OCI-LY1 (cell line): ENCODE data around the gene CNPY4.

ENCODE experiments used
- H2AFZ ChIP-seq: fragments of 200-600 bp; sonication (generic), shearing (Covaris generic); 2 replicates; pipeline ENCODE4 v1.6.0; 2014; ENCODE audit warnings: antibody characterized with exemption, mild to moderate bottlenecking, low read length
- H3F3A ChIP-seq: fragments of 200-600 bp; sonication (generic), shearing (Covaris generic); 2 replicates; pipeline ENCODE4 v1.6.0; 2014; ENCODE audit warnings: mild to moderate bottlenecking, antibody characterized with exemption, low read length, moderate library complexity; ENCODE audit not compliant: insufficient read depth
- H3K27ac ChIP-seq: fragments of 200-600 bp; sonication (generic); 2 replicates; pipeline ENCODE4 v1.5.1; 2014; ENCODE audit warnings: low read length, mixed run types, mild to moderate bottlenecking, low read depth; ENCODE audit not compliant: poor library complexity, severe bottlenecking
- H3K27me3 ChIP-seq: fragments of 200-600 bp; sonication (generic); 2 replicates; pipeline ENCODE4 v1.6.0; 2014; ENCODE audit warnings: antibody characterized with exemption, mild to moderate bottlenecking, low read length, moderate library complexity; ENCODE audit not compliant: insufficient read depth
- H3K36me3 ChIP-seq: fragments of 200-600 bp; sonication (generic); 2 replicates; pipeline ENCODE4 v1.6.1; 2014; ENCODE audit warnings: mild to moderate bottlenecking, antibody characterized with exemption, low read length, moderate library complexity, mixed read lengths; ENCODE audit not compliant: insufficient read depth
- H3K4me1 ChIP-seq: fragments of 200-600 bp; sonication (generic); 2 replicates; pipeline ENCODE4 v1.5.1; 2014; ENCODE audit warnings: mild to moderate bottlenecking, low read length, moderate library complexity; ENCODE audit not compliant: insufficient read depth, severe bottlenecking
- H3K4me2 ChIP-seq: fragments of 200-600 bp; sonication (generic), shearing (Covaris generic); 2 replicates; pipeline ENCODE4 v1.6.1; 2014; ENCODE audit warnings: low read length
- H3K4me3 ChIP-seq: fragments of 200-600 bp; sonication (generic); 2 replicates; pipeline ENCODE4 v1.5.1; 2014; ENCODE audit warnings: low read length, low read depth, mild to moderate bottlenecking, mixed read lengths; ENCODE audit not compliant: poor library complexity, severe bottlenecking
- H3K79me2 ChIP-seq: fragments of 200-600 bp; shearing (Covaris generic); 2 replicates; pipeline ENCODE4 v1.6.1; 2016; ENCODE audit warnings: mixed run types, low read length, mixed read lengths; ENCODE audit not compliant: insufficient read depth
- H3K9ac ChIP-seq: fragments of 200-600 bp; sonication (generic), shearing (Covaris generic); 2 replicates; pipeline ENCODE4 v1.6.1; 2014; ENCODE audit warnings: mild to moderate bottlenecking, low read length, mixed read lengths
- H3K9me2 ChIP-seq: fragments of 200-600 bp; sonication (generic), shearing (Covaris generic); 2 replicates; pipeline ENCODE4 v1.6.1; 2014; ENCODE audit warnings: low read depth, mild to moderate bottlenecking, low read length, mixed read lengths
- H3K9me3 ChIP-seq: fragments of 200-600 bp; shearing (Covaris generic); 2 replicates; pipeline ENCODE4 v1.6.1; 2014; ENCODE audit warnings: low read length, mixed read lengths
- H4K20me1 ChIP-seq: fragments of 200-600 bp; sonication (generic), shearing (Covaris generic); 2 replicates; pipeline ENCODE4 v1.6.0; 2016; ENCODE audit warnings: mild to moderate bottlenecking, low read length; ENCODE audit not compliant: insufficient read depth
- CTCF ChIP-seq: fragments of 200-600 bp; sonication (generic), shearing (Covaris generic); IDR thresholded peaks from 2 replicates; pipeline ENCODE4 v1.5.1; 2017; ENCODE audit warnings: mild to moderate bottlenecking, antibody characterized with exemption, low read length, moderate library complexity, mixed read lengths
- EZH2 ChIP-seq: fragments of 200-600 bp; sonication (generic), shearing (Covaris generic); IDR thresholded peaks from 2 replicates; pipeline ENCODE4 v1.8.0; 2017; ENCODE audit warnings: borderline replicate concordance, mixed run types, mild to moderate bottlenecking, antibody characterized with exemption, low read length, moderate library complexity, mixed read lengths

The CNPY4 gene

DNA sequence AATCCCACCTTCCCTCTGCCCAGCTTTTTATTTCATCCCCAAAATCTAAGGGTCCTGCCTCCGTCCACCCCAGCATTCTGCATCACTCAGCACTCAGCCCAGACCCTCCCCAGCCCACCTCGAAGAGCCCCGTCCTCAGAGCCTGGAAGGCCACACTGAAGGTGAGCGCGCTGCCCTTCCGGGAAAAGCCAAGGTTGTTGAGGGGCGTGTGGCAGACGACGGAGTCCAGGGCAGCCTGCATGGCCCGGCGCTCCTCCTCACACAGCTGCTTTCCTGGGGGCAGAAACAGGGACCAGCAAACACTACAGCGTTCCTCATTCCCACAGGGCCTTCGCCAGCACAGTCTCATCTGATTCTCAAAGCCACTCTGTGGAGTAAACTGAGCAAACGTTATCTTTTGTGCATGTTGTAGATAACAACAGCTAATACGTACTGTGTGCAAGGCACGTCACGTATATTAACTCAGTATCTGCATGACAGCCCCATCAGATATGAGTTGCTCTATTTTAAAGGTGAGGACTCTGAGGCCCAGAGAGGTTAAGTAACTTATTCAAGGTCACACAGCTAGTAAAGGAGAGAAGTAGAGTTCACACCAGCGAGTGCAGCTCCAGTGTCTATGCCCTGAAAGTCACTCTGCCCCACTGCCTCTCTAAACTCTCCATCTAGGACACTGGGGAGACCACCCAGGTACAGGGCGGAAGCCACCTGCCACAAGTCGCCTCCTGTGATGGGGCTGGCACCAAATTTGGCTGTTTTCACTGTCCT lies 36.3 kb downstream of the CNPY4 start:
- Histone ChIP-seq H4K20me1 (no peaks in the 10 kb centered on the region), H3K9me3 (no peaks in the 10 kb centered on the region), H3K9ac (no peak overlapping the region), H3K27ac (peak overlapping the region; percentile 65), H2AFZ (no peak overlapping the region), H3K4me3 (no peak overlapping the region), H3K27me3 (no peaks in the 10 kb centered on the region), H3K9me2 (no peaks in the 10 kb centered on the region), H3K4me2 (peak overlapping the region; percentile 96; the same call in 1 of the 2 replicates), H3K79me2 (no peaks in the 10 kb centered on the region), H3F3A (no peaks in the 10 kb centered on the region), H3K4me1 (peaks cover 70% of the 10 kb centered on the region), H3K36me3 (peaks cover 56% of the 10 kb centered on the region)
- no peak for TF ChIP-seq CTCF
- no peak for TF ChIP-seq EZH2

- peak overlapping the region; percentile 96 for H3K4me2 ChIP-seq
- no peak overlapping the region for H2AFZ ChIP-seq
- no peaks in the 10 kb centered on the region for H3K9me3 ChIP-seq
- peak overlapping the region; percentile 86; the same call in 1 of the 2 replicates for H3K9ac ChIP-seq
- TF ChIP-seq CTCF (no peak), EZH2 (no peak)
- H3K27ac ChIP-seq = peak overlapping the region; percentile 65
- peak overlapping the region; percentile 83 for H3K4me3 ChIP-seq
- H4K20me1 ChIP-seq = no peaks in the 10 kb centered on the region
- peaks cover 68% of the 10 kb centered on the region for H3K4me1 ChIP-seq
- no peaks in the 10 kb centered on the region for H3K27me3 ChIP-seq
- no peaks in the 10 kb centered on the region for H3K79me2 ChIP-seq
- no peaks in the 10 kb centered on the region for H3K9me2 ChIP-seq
- H3K36me3 ChIP-seq = peaks cover 54% of the 10 kb centered on the region
- no peaks in the 10 kb centered on the region for H3F3A ChIP-seq
Observed at GRCh38 chr7:100156331-100157068, 37.1 kb downstream of the CNPY4 start.

- H3K9me2 ChIP-seq = no peaks in the 10 kb centered on the region
- no peaks in the 10 kb centered on the region for H3K79me2 ChIP-seq
- peak overlapping the region; percentile 96 for H3K4me2 ChIP-seq
- TF ChIP-seq EZH2 = no peak
- no peak for TF ChIP-seq CTCF
- H3K4me3 ChIP-seq = peak overlapping the region; percentile 83
- H3F3A ChIP-seq = no peaks in the 10 kb centered on the region
- no peak overlapping the region for H2AFZ ChIP-seq
- peaks cover 49% of the 10 kb centered on the region for H3K36me3 ChIP-seq
- H3K9ac ChIP-seq = peak overlapping the region; percentile 86; the same call in 1 of the 2 replicates
- H3K27ac ChIP-seq = peak overlapping the region; percentile 65
- no peaks in the 10 kb centered on the region for H3K9me3 ChIP-seq
- H3K27me3 ChIP-seq = no peaks in the 10 kb centered on the region
- peaks cover 63% of the 10 kb centered on the region for H3K4me1 ChIP-seq
- H4K20me1 ChIP-seq = no peaks in the 10 kb centered on the region
Observed at GRCh38 chr7:100157069-100157333, 37.6 kb downstream of the CNPY4 start.
